HFFc6 (cell line): Measurements from ENCODE around the gene INKA2. TPM values are rescaled to one million over a fixed set of nuclear protein-coding genes. Genes with fewer than 3 reads are reported as not detected.

Experiments
- DNase-seq: peaks from one replicate; pipeline ENCODE4 v3.0.0-alpha.2; 2018
- H3K27ac Mint-ChIP-seq: 2 replicates; pipeline ENCODE4 v1.8.0; 2020; ENCODE audit warnings: mild to moderate bottlenecking, mixed read lengths
- H3K27me3 Mint-ChIP-seq: 2 replicates; pipeline ENCODE4 v1.8.0; 2021; ENCODE audit warnings: mild to moderate bottlenecking, moderate library complexity, mixed read lengths; ENCODE audit not compliant: insufficient read depth
- H3K36me3 Mint-ChIP-seq: 2 replicates; pipeline ENCODE4 v1.8.0; 2021; ENCODE audit warnings: low read depth, mixed read lengths
- H3K4me1 Mint-ChIP-seq: 2 replicates; pipeline ENCODE4 v1.8.0; 2020; ENCODE audit warnings: low read depth, mixed read lengths
- H3K4me3 Mint-ChIP-seq: 2 replicates; pipeline ENCODE4 v1.8.0; 2020; ENCODE audit warnings: mild to moderate bottlenecking, moderate library complexity, mixed read lengths
- H3K9me3 Mint-ChIP-seq: 2 replicates; pipeline ENCODE4 v1.8.0; 2020; ENCODE audit warnings: mild to moderate bottlenecking, mixed read lengths
- total RNA-seq, 6 experiments: library from RNA; stranded (reverse); fragmentation: NEBNext Ultra II Directional; extraction: Animal tissue kit (Norgen Biotek cat#: 25700); gene quantifications; 2 replicates in 1 of 6; 3 replicates in 5 of 6; pipeline ENCODE4 v1.2.3, GENCODE V29; 2021
- TF ChIP-seq, protein P1 (sequence below): fragments of 200-600 bp; sonication (generic); IDR thresholded peaks from 2 replicates; pipeline ENCODE4 v1.5.0; 2021; ENCODE audit warnings: antibody characterized with exemption, mild to moderate bottlenecking

The INKA2 gene
- total RNA-seq, 6 experiments from 2014 or later = 1.7 to 3.5 (median 2.6) TPM

DNA sequence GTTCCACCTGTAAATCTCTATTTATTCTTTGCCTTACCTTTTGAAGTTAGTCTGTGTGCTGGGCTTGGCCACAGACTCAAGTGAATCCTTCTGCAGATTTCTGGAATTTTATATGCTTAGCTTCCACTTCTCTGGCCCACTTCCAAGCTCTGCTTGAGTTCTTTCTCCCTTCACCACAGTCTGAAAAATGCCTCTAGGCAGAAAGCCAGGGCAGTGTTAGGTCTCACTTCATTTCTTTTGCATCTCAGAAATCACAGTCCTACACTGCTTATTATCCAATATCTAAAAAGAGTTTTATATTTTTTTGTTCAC lies 48.9 kb downstream of the INKA2 start:
- peaks cover 21% of the 10 kb centered on the region for H3K4me1 Mint-ChIP-seq
- TF ChIP-seq, protein P1, sequence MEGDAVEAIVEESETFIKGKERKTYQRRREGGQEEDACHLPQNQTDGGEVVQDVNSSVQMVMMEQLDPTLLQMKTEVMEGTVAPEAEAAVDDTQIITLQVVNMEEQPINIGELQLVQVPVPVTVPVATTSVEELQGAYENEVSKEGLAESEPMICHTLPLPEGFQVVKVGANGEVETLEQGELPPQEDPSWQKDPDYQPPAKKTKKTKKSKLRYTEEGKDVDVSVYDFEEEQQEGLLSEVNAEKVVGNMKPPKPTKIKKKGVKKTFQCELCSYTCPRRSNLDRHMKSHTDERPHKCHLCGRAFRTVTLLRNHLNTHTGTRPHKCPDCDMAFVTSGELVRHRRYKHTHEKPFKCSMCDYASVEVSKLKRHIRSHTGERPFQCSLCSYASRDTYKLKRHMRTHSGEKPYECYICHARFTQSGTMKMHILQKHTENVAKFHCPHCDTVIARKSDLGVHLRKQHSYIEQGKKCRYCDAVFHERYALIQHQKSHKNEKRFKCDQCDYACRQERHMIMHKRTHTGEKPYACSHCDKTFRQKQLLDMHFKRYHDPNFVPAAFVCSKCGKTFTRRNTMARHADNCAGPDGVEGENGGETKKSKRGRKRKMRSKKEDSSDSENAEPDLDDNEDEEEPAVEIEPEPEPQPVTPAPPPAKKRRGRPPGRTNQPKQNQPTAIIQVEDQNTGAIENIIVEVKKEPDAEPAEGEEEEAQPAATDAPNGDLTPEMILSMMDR = no peak
- H3K4me3 Mint-ChIP-seq = no peak overlapping the region
- H3K9me3 Mint-ChIP-seq = 0 out of 2 replicates have a peak, but pooled peaks cover 2% of the 10 kb centered on the region
- DNase-seq = peak; percentile 83
- peak overlapping the region; percentile 50 for H3K27ac Mint-ChIP-seq
- peaks cover 27% of the 10 kb centered on the region for H3K36me3 Mint-ChIP-seq
- H3K27me3 Mint-ChIP-seq = no peaks in the 10 kb centered on the region; the same call in 1 of the 2 replicates

Other genes with a start within 250 kb of the INKA2 start
- gene ADORA3, start 235.8 kb downstream of the INKA2 start, total RNA-seq = not detected
- not detected for gene TMIGD3, start 235.8 kb downstream of the INKA2 start, total RNA-seq
- gene RAP1A, start 119.6 kb downstream of the INKA2 start, total RNA-seq = 10 to 100 TPM; 75.7 to 82.9 (median 80.3) TPM
- gene DDX20, start 16.5 kb upstream of the INKA2 start, total RNA-seq = 10 to 100 TPM; 12.9 to 15.5 (median 13.9) TPM